ENCODE measurements around the gene RMND5B.
"Not testable (repeated sequence)": the region's sequence is repeated elsewhere in the genome, so short reads cannot be mapped to it uniquely, and the experiment has no call there.

RMND5B gene

GRCh38 chr5:178129296-178129695 lies 1.5 kb upstream of the RMND5B start:
- H3K9ac ChIP-seq (ENCODE audit: low read depth in 1 of 2, low read length in 2 of 2): no peak overlapping the region
- no peak overlapping the region for H3K27ac ChIP-seq (ENCODE audit: low read depth, low read length)
- H3K36me3 ChIP-seq (ENCODE audit: control insufficient read depth in 1 of 2, insufficient read depth in 2 of 2, low read length in 2 of 2): peaks cover 0 to 5% of the 10 kb centered on the region in 2 donors
- H3K4me1 ChIP-seq (ENCODE audit: control insufficient read depth in 1 of 2, insufficient read depth in 2 of 2, low read length in 2 of 2): peaks cover 5 to 7% of the 10 kb centered on the region in 2 donors
- H3K27me3 ChIP-seq (ENCODE audit: control insufficient read depth in 1 of 2, insufficient read depth in 2 of 2, low read length in 2 of 2): no peaks in the 10 kb centered on the region
- H3K4me3 ChIP-seq (ENCODE audit: low read depth in 1 of 2, low read length in 2 of 2): no peak overlapping the region
- H3K9me3 ChIP-seq (ENCODE audit: control insufficient read depth in 1 of 2, low read length in 2 of 2): no peaks in the 10 kb centered on the region

- H3K36me3 ChIP-seq (ENCODE audit: control insufficient read depth in 1 of 2, insufficient read depth in 2 of 2, low read length in 2 of 2); H3K27me3 ChIP-seq (ENCODE audit: control insufficient read depth in 1 of 2, insufficient read depth in 2 of 2, low read length in 2 of 2); H3K9me3 ChIP-seq (ENCODE audit: control insufficient read depth in 1 of 2, low read length in 2 of 2); H3K4me1 ChIP-seq (ENCODE audit: control insufficient read depth in 1 of 2, insufficient read depth in 2 of 2, low read length in 2 of 2): not testable (repeated sequence)
- H3K27ac ChIP-seq (ENCODE audit: low read depth, low read length): peak overlapping the region; percentile 83
- H3K4me3 ChIP-seq (ENCODE audit: low read depth in 1 of 2, low read length in 2 of 2): peak overlapping the region; percentile 73 to 83
- H3K9ac ChIP-seq (ENCODE audit: low read depth in 1 of 2, low read length in 2 of 2): peak overlapping the region; percentile 63 to 65
Observed at GRCh38 chr5:178130234-178130575, 609 bp upstream of the RMND5B start.

GRCh38 chr5:178131446-178131996 lies 707 bp downstream of the RMND5B start:
- Histone ChIP-seq H3K9me3 (ENCODE audit: control insufficient read depth in 1 of 2, low read length in 2 of 2) (no peaks in the 10 kb centered on the region), H3K36me3 (ENCODE audit: control insufficient read depth in 1 of 2, insufficient read depth in 2 of 2, low read length in 2 of 2) (peaks cover 0 to 20% of the 10 kb centered on the region in 2 donors), H3K9ac (ENCODE audit: low read depth in 1 of 2, low read length in 2 of 2) (peak overlapping the region; percentile 71 to 84), H3K27ac (ENCODE audit: low read depth, low read length) (no peak overlapping the region), H3K27me3 (ENCODE audit: control insufficient read depth in 1 of 2, insufficient read depth in 2 of 2, low read length in 2 of 2) (no peaks in the 10 kb centered on the region), H3K4me1 (ENCODE audit: control insufficient read depth in 1 of 2, insufficient read depth in 2 of 2, low read length in 2 of 2) (peaks cover 5 to 7% of the 10 kb centered on the region in 2 donors), H3K4me3 (ENCODE audit: low read depth in 1 of 2, low read length in 2 of 2) (peak overlapping the region; percentile 76 to 83)

- H3K27me3 ChIP-seq (ENCODE audit: control insufficient read depth in 1 of 2, insufficient read depth in 2 of 2, low read length in 2 of 2): no peaks in the 10 kb centered on the region
- H3K4me3 ChIP-seq (ENCODE audit: low read depth in 1 of 2, low read length in 2 of 2): no peak overlapping the region
- peaks cover 0 to 1% of the 10 kb centered on the region in 2 donors for H3K4me1 ChIP-seq (ENCODE audit: control insufficient read depth in 1 of 2, insufficient read depth in 2 of 2, low read length in 2 of 2)
- no peaks in the 10 kb centered on the region for H3K9me3 ChIP-seq (ENCODE audit: control insufficient read depth in 1 of 2, low read length in 2 of 2)
- no peak overlapping the region for H3K27ac ChIP-seq (ENCODE audit: low read depth, low read length)
- H3K9ac ChIP-seq (ENCODE audit: low read depth in 1 of 2, low read length in 2 of 2): no peak overlapping the region
- H3K36me3 ChIP-seq (ENCODE audit: control insufficient read depth in 1 of 2, insufficient read depth in 2 of 2, low read length in 2 of 2): peaks cover 5 to 38% of the 10 kb centered on the region in 2 donors
Observed at GRCh38 chr5:178136990-178137389, 6.2 kb downstream of the RMND5B start.

- no peaks in the 10 kb centered on the region for H3K27me3 ChIP-seq (ENCODE audit: control insufficient read depth in 1 of 2, insufficient read depth in 2 of 2, low read length in 2 of 2)
- no peaks in the 10 kb centered on the region for H3K4me1 ChIP-seq (ENCODE audit: control insufficient read depth in 1 of 2, insufficient read depth in 2 of 2, low read length in 2 of 2)
- peaks cover 5 to 47% of the 10 kb centered on the region in 2 donors for H3K36me3 ChIP-seq (ENCODE audit: control insufficient read depth in 1 of 2, insufficient read depth in 2 of 2, low read length in 2 of 2)
- H3K9me3 ChIP-seq (ENCODE audit: control insufficient read depth in 1 of 2, low read length in 2 of 2): no peaks in the 10 kb centered on the region
- no peak overlapping the region for H3K9ac ChIP-seq (ENCODE audit: low read depth in 1 of 2, low read length in 2 of 2)
- H3K27ac ChIP-seq (ENCODE audit: low read depth, low read length): no peak overlapping the region
- no peak overlapping the region for H3K4me3 ChIP-seq (ENCODE audit: low read depth in 1 of 2, low read length in 2 of 2)
Observed at GRCh38 chr5:178137991-178138390, 7.2 kb downstream of the RMND5B start.

GRCh38 chr5:178141550-178141949 lies 10.7 kb downstream of the RMND5B start:
- Histone ChIP-seq H3K9ac (ENCODE audit: low read depth in 1 of 2, low read length in 2 of 2) (no peak overlapping the region), H3K4me3 (ENCODE audit: low read depth in 1 of 2, low read length in 2 of 2) (no peak overlapping the region), H3K4me1 (ENCODE audit: control insufficient read depth in 1 of 2, insufficient read depth in 2 of 2, low read length in 2 of 2) (no peaks in the 10 kb centered on the region), H3K9me3 (ENCODE audit: control insufficient read depth in 1 of 2, low read length in 2 of 2) (no peaks in the 10 kb centered on the region), H3K27ac (ENCODE audit: low read depth, low read length) (no peak overlapping the region), H3K27me3 (ENCODE audit: control insufficient read depth in 1 of 2, insufficient read depth in 2 of 2, low read length in 2 of 2) (no peaks in the 10 kb centered on the region), H3K36me3 (ENCODE audit: control insufficient read depth in 1 of 2, insufficient read depth in 2 of 2, low read length in 2 of 2) (peaks cover 17 to 54% of the 10 kb centered on the region in 2 donors)

- no peaks in the 10 kb centered on the region for H3K27me3 ChIP-seq (ENCODE audit: control insufficient read depth in 1 of 2, insufficient read depth in 2 of 2, low read length in 2 of 2)
- H3K27ac ChIP-seq (ENCODE audit: low read depth, low read length): no peak overlapping the region
- no peaks in the 10 kb centered on the region for H3K4me1 ChIP-seq (ENCODE audit: control insufficient read depth in 1 of 2, insufficient read depth in 2 of 2, low read length in 2 of 2)
- no peak overlapping the region for H3K4me3 ChIP-seq (ENCODE audit: low read depth in 1 of 2, low read length in 2 of 2)
- H3K36me3 ChIP-seq (ENCODE audit: control insufficient read depth in 1 of 2, insufficient read depth in 2 of 2, low read length in 2 of 2): peaks cover 28 to 59% of the 10 kb centered on the region in 2 donors
- no peak overlapping the region for H3K9ac ChIP-seq (ENCODE audit: low read depth in 1 of 2, low read length in 2 of 2)
- no peaks in the 10 kb centered on the region for H3K9me3 ChIP-seq (ENCODE audit: control insufficient read depth in 1 of 2, low read length in 2 of 2)
Observed at GRCh38 chr5:178142642-178143041, 11.8 kb downstream of the RMND5B start.

GRCh38 chr5:178143246-178143645 lies 12.4 kb downstream of the RMND5B start:
- Histone ChIP-seq H3K4me3 (ENCODE audit: low read depth in 1 of 2, low read length in 2 of 2) (no peak overlapping the region), H3K9ac (ENCODE audit: low read depth in 1 of 2, low read length in 2 of 2) (no peak overlapping the region), H3K36me3 (ENCODE audit: control insufficient read depth in 1 of 2, insufficient read depth in 2 of 2, low read length in 2 of 2) (peaks cover 34 to 60% of the 10 kb centered on the region in 2 donors), H3K4me1 (ENCODE audit: control insufficient read depth in 1 of 2, insufficient read depth in 2 of 2, low read length in 2 of 2) (no peaks in the 10 kb centered on the region), H3K27ac (ENCODE audit: low read depth, low read length) (no peak overlapping the region), H3K9me3 (ENCODE audit: control insufficient read depth in 1 of 2, low read length in 2 of 2) (no peaks in the 10 kb centered on the region), H3K27me3 (ENCODE audit: control insufficient read depth in 1 of 2, insufficient read depth in 2 of 2, low read length in 2 of 2) (no peaks in the 10 kb centered on the region)

- Histone ChIP-seq H3K36me3 (ENCODE audit: control insufficient read depth in 1 of 2, insufficient read depth in 2 of 2, low read length in 2 of 2) (peaks cover 39 to 66% of the 10 kb centered on the region in 2 donors), H3K4me3 (ENCODE audit: low read depth in 1 of 2, low read length in 2 of 2) (no peak overlapping the region), H3K9ac (ENCODE audit: low read depth in 1 of 2, low read length in 2 of 2) (no peak overlapping the region), H3K27me3 (ENCODE audit: control insufficient read depth in 1 of 2, insufficient read depth in 2 of 2, low read length in 2 of 2) (no peaks in the 10 kb centered on the region), H3K27ac (ENCODE audit: low read depth, low read length) (no peak overlapping the region), H3K4me1 (ENCODE audit: control insufficient read depth in 1 of 2, insufficient read depth in 2 of 2, low read length in 2 of 2) (no peaks in the 10 kb centered on the region), H3K9me3 (ENCODE audit: control insufficient read depth in 1 of 2, low read length in 2 of 2) (no peaks in the 10 kb centered on the region)
Observed at GRCh38 chr5:178143901-178144300, 13.1 kb downstream of the RMND5B start.

GRCh38 chr5:178145965-178146820 lies 15.4 kb downstream of the RMND5B start:
- no peak overlapping the region for H3K27ac ChIP-seq (ENCODE audit: low read depth, low read length)
- no peaks in the 10 kb centered on the region for H3K9me3 ChIP-seq (ENCODE audit: control insufficient read depth in 1 of 2, low read length in 2 of 2)
- H3K4me3 ChIP-seq (ENCODE audit: low read depth in 1 of 2, low read length in 2 of 2): no peak overlapping the region
- no peaks in the 10 kb centered on the region for H3K27me3 ChIP-seq (ENCODE audit: control insufficient read depth in 1 of 2, insufficient read depth in 2 of 2, low read length in 2 of 2)
- H3K9ac ChIP-seq (ENCODE audit: low read depth in 1 of 2, low read length in 2 of 2): no peak overlapping the region
- no peaks in the 10 kb centered on the region for H3K4me1 ChIP-seq (ENCODE audit: control insufficient read depth in 1 of 2, insufficient read depth in 2 of 2, low read length in 2 of 2)
- peaks cover 42 to 83% of the 10 kb centered on the region in 2 donors for H3K36me3 ChIP-seq (ENCODE audit: control insufficient read depth in 1 of 2, insufficient read depth in 2 of 2, low read length in 2 of 2)

Data from duodenal mucosa (tissue), 2 donors.